Erythroblast (primary cell): ENCODE data around the gene SPNS2.

Source experiments
- GATA1 ChIP-seq: IDR thresholded peaks from 2 replicates; pipeline ENCODE4 v1.6.1; 2011; ENCODE audit warnings: low read depth, mild to moderate bottlenecking, control low read depth, low read length, moderate library complexity
- POLR2A ChIP-seq: IDR thresholded peaks from 2 replicates; pipeline ENCODE4 v1.6.1; 2011; ENCODE audit warnings: mild to moderate bottlenecking, low read length

- TF ChIP-seq POLR2A (no peak), GATA1 (no peak)
These were observed 42.8 kb downstream of the SPNS2 start for GRCh38 chr17:4541328-4542002.
